Fibroblast of lung (primary cell): ENCODE data around the gene RAC2.

Source experiments
- CTCF ChIP-seq, 2 donors: IDR thresholded peaks in 1 of 2; conservative IDR thresholded peaks in 1 of 2; 1 replicate in 1 of 2; 2 replicates in 1 of 2; pipeline ENCODE4 v1.5.1; 2011 to 2012; ENCODE audit warnings: low read length in 2 of 2, control low read depth in 1 of 2, inconsistent platforms in 1 of 2, low read depth in 1 of 2, mild to moderate bottlenecking in 1 of 2
- EZH2 ChIP-seq: IDR thresholded peaks from 2 replicates; pipeline ENCODE4 v1.5.1; 2012; ENCODE audit warnings: low read length, control low read depth, mild to moderate bottlenecking; ENCODE audit errors: missing control alignments

GRCh38 chr22:37177221-37177620 lies 66.8 kb downstream of the RAC2 start:
- TF ChIP-seq CTCF (conservative IDR thresholded peaks at IDR 0.05 in 1 of 2, IDR thresholded peaks at IDR 0.05 in 1 of 2; ENCODE audit: low read depth in 1 of 2, low read length in 2 of 2) (no peak), EZH2 (no peak)
